SJSA1 (cell line): Measurements from ENCODE around the gene KPNA3. TPM values are rescaled to one million over a fixed set of nuclear protein-coding genes. Genes with fewer than 3 reads are reported as not detected.
"Not testable (repeated sequence)": the region's sequence is repeated elsewhere in the genome, so short reads cannot be mapped to it uniquely, and the experiment has no call there.

Experiments used
- DNase-seq, 2 experiments: peaks; one replicate each; pipeline ENCODE4 v3.0.0-alpha.2; 2015 to 2020; ENCODE audit warnings: low spot score in 2 of 2, low read depth in 1 of 2
- H3K27ac ChIP-seq: fragments of 250-450 bp; sonication (Bioruptor Pico); 2 replicates; pipeline ENCODE4 v1.5.1; 2020; ENCODE audit warnings: mild to moderate bottlenecking, moderate library complexity
- H3K27me3 ChIP-seq: fragments of 250-450 bp; sonication (Bioruptor Pico); replicated peaks from 2 replicates; pipeline ENCODE4 v1.5.1; 2020; ENCODE audit warnings: mild to moderate bottlenecking, moderate library complexity
- H3K36me3 ChIP-seq: fragments of 250-450 bp; sonication (Bioruptor Pico); 2 replicates; pipeline ENCODE4 v1.5.1; 2020; ENCODE audit warnings: mild to moderate bottlenecking
- H3K4me1 ChIP-seq: fragments of 250-450 bp; sonication (Bioruptor Pico); replicated peaks from 2 replicates; pipeline ENCODE4 v1.6.1; 2021; ENCODE audit warnings: mild to moderate bottlenecking
- H3K4me3 ChIP-seq: fragments of 250-450 bp; sonication (Bioruptor Pico); 2 replicates; pipeline ENCODE4 v1.5.1; 2020; ENCODE audit warnings: mild to moderate bottlenecking
- H3K9me3 ChIP-seq: fragments of 250-450 bp; sonication (Bioruptor Pico); replicated peaks from 2 replicates; pipeline ENCODE4 v1.5.1; 2020; ENCODE audit warnings: mild to moderate bottlenecking
- total RNA-seq: library from RNA; depleted of rRNA; stranded (reverse); fragments of >200 nt; shearing (Covaris generic); gene quantifications from 2 replicates; pipeline ENCODE4 v1.2.3, GENCODE V29; 2014

KPNA3 gene
- total RNA-seq, 1 experiment from 2014 or later = 41.1 TPM

GRCh38 chr13:49754146-49754545, 38.3 kb downstream of the KPNA3 start:
- Histone ChIP-seq H3K4me1 (no peaks in the 10 kb centered on the region), H3K9me3 (no peaks in the 10 kb centered on the region), H3K27me3 (no peaks in the 10 kb centered on the region), H3K4me3 (no peak overlapping the region), H3K27ac (no peak overlapping the region), H3K36me3 (no peaks in the 10 kb centered on the region)
- no peak for DNase-seq

GRCh38 chr13:49749848-49750247, 42.6 kb downstream of the KPNA3 start:
- H3K27me3 ChIP-seq = no peaks in the 10 kb centered on the region
- H3K4me1 ChIP-seq = no peaks in the 10 kb centered on the region
- no peak overlapping the region for H3K4me3 ChIP-seq
- DNase-seq = no peak
- peaks cover 11% of the 10 kb centered on the region for H3K36me3 ChIP-seq
- H3K9me3 ChIP-seq = no peaks in the 10 kb centered on the region
- H3K27ac ChIP-seq = no peak overlapping the region

GRCh38 chr13:49746111-49746510, 46.4 kb downstream of the KPNA3 start:
- Histone ChIP-seq H3K4me1 (no peaks in the 10 kb centered on the region), H3K36me3 (peaks cover 31% of the 10 kb centered on the region), H3K9me3 (no peaks in the 10 kb centered on the region), H3K27me3 (no peaks in the 10 kb centered on the region), H3K4me3 (no peak overlapping the region), H3K27ac (no peak overlapping the region)
- no peak for DNase-seq

GRCh38 chr13:49740870-49741269, 51.6 kb downstream of the KPNA3 start:
- Histone ChIP-seq H3K27me3 (no peaks in the 10 kb centered on the region), H3K4me3 (no peak overlapping the region), H3K36me3 (peaks cover 29% of the 10 kb centered on the region), H3K9me3 (no peaks in the 10 kb centered on the region), H3K27ac (no peak overlapping the region), H3K4me1 (no peaks in the 10 kb centered on the region)
- no peak for DNase-seq

- DNase-seq = no peak
- no peak overlapping the region for H3K27ac ChIP-seq
- no peaks in the 10 kb centered on the region for H3K9me3 ChIP-seq
- H3K27me3 ChIP-seq = no peaks in the 10 kb centered on the region
- H3K36me3 ChIP-seq = peaks cover 25% of the 10 kb centered on the region
- H3K4me1 ChIP-seq = no peaks in the 10 kb centered on the region
- no peak overlapping the region for H3K4me3 ChIP-seq
Measured at GRCh38 chr13:49739498-49740187, 52.8 kb downstream of the KPNA3 start.

GRCh38 chr13:49733181-49733951, 59.1 kb downstream of the KPNA3 start:
- Histone ChIP-seq H3K9me3 (no peaks in the 10 kb centered on the region), H3K36me3 (peaks cover 14% of the 10 kb centered on the region), H3K4me1 (no peaks in the 10 kb centered on the region), H3K27me3 (no peaks in the 10 kb centered on the region), H3K4me3 (no peak overlapping the region), H3K27ac (no peak overlapping the region)
- DNase-seq = no peak

GRCh38 chr13:49731766-49732165, 60.7 kb downstream of the KPNA3 start:
- no peak overlapping the region for H3K4me3 ChIP-seq
- H3K27me3 ChIP-seq = no peaks in the 10 kb centered on the region
- peaks cover 12% of the 10 kb centered on the region for H3K36me3 ChIP-seq
- H3K4me1 ChIP-seq = no peaks in the 10 kb centered on the region
- no peak overlapping the region for H3K27ac ChIP-seq
- H3K9me3 ChIP-seq = no peaks in the 10 kb centered on the region
- DNase-seq = no peak

- Histone ChIP-seq H3K4me3 (no peak overlapping the region), H3K27ac (no peak overlapping the region), H3K27me3 (no peaks in the 10 kb centered on the region), H3K4me1 (no peaks in the 10 kb centered on the region), H3K36me3 (peaks cover 66% of the 10 kb centered on the region), H3K9me3 (peaks cover 12% of the 10 kb centered on the region)
- DNase-seq = no peak
Measured at GRCh38 chr13:49716615-49717014, 75.9 kb downstream of the KPNA3 start.

- H3K9me3 ChIP-seq = peaks cover 12% of the 10 kb centered on the region
- peaks cover 69% of the 10 kb centered on the region for H3K36me3 ChIP-seq
- no peak overlapping the region for H3K27ac ChIP-seq
- no peak for DNase-seq
- H3K4me3 ChIP-seq = no peak overlapping the region
- H3K27me3 ChIP-seq = no peaks in the 10 kb centered on the region
- no peaks in the 10 kb centered on the region for H3K4me1 ChIP-seq
Measured at GRCh38 chr13:49714757-49715156, 77.7 kb downstream of the KPNA3 start.

- H3K36me3 ChIP-seq = peaks cover 54% of the 10 kb centered on the region
- DNase-seq = no peak
- peaks cover 8% of the 10 kb centered on the region for H3K9me3 ChIP-seq
- no peaks in the 10 kb centered on the region for H3K4me1 ChIP-seq
- no peak overlapping the region for H3K4me3 ChIP-seq
- H3K27me3 ChIP-seq = no peaks in the 10 kb centered on the region
- no peak overlapping the region for H3K27ac ChIP-seq
Measured at GRCh38 chr13:49711218-49711863, 81.1 kb downstream of the KPNA3 start.

- not testable (repeated sequence) for H3K4me3 ChIP-seq, DNase-seq, H3K27me3 ChIP-seq, H3K4me1 ChIP-seq, H3K27ac ChIP-seq, H3K9me3 ChIP-seq
- H3K36me3 ChIP-seq = peaks cover 27% of the 10 kb centered on the region
Measured at GRCh38 chr13:49704264-49704663, 88.2 kb downstream of the KPNA3 start.

GRCh38 chr13:49701491-49701890, 91.0 kb downstream of the KPNA3 start:
- Histone ChIP-seq H3K36me3 (peaks cover 18% of the 10 kb centered on the region), H3K27ac (no peak overlapping the region), H3K9me3 (no peaks in the 10 kb centered on the region), H3K4me1 (no peaks in the 10 kb centered on the region), H3K4me3 (no peak overlapping the region), H3K27me3 (no peaks in the 10 kb centered on the region)
- DNase-seq = no peak

- Histone ChIP-seq H3K4me1 (no peaks in the 10 kb centered on the region), H3K27me3 (no peaks in the 10 kb centered on the region), H3K4me3 (no peak overlapping the region), H3K9me3 (no peaks in the 10 kb centered on the region), H3K27ac (no peak overlapping the region), H3K36me3 (peaks cover 12% of the 10 kb centered on the region)
- no peak for DNase-seq
Measured at GRCh38 chr13:49697468-49697867, 95.0 kb downstream of the KPNA3 start.

GRCh38 chr13:49694446-49694845, 98.0 kb downstream of the KPNA3 start:
- Histone ChIP-seq H3K9me3 (no peaks in the 10 kb centered on the region), H3K4me3 (no peak overlapping the region), H3K27ac (no peak overlapping the region), H3K27me3 (no peaks in the 10 kb centered on the region), H3K4me1 (peaks cover 4% of the 10 kb centered on the region), H3K36me3 (no peaks in the 10 kb centered on the region)
- DNase-seq = no peak
